Fibroblast of lung (primary cell): Measurements from ENCODE around the gene HSD11B1L.

ENCODE experiments used
- EZH2 ChIP-seq: IDR thresholded peaks from 2 replicates; pipeline ENCODE4 v1.5.1; 2012; ENCODE audit warnings: low read length, control low read depth, mild to moderate bottlenecking; ENCODE audit errors: missing control alignments
- TF ChIP-seq, protein P1 (sequence below), 2 donors: IDR thresholded peaks in 1 of 2; conservative IDR thresholded peaks in 1 of 2; 1 replicate in 1 of 2; 2 replicates in 1 of 2; pipeline ENCODE4 v1.5.1; 2011 to 2012; ENCODE audit warnings: low read length in 2 of 2, control low read depth in 1 of 2, inconsistent platforms in 1 of 2, low read depth in 1 of 2, mild to moderate bottlenecking in 1 of 2

- TF ChIP-seq, protein P1, sequence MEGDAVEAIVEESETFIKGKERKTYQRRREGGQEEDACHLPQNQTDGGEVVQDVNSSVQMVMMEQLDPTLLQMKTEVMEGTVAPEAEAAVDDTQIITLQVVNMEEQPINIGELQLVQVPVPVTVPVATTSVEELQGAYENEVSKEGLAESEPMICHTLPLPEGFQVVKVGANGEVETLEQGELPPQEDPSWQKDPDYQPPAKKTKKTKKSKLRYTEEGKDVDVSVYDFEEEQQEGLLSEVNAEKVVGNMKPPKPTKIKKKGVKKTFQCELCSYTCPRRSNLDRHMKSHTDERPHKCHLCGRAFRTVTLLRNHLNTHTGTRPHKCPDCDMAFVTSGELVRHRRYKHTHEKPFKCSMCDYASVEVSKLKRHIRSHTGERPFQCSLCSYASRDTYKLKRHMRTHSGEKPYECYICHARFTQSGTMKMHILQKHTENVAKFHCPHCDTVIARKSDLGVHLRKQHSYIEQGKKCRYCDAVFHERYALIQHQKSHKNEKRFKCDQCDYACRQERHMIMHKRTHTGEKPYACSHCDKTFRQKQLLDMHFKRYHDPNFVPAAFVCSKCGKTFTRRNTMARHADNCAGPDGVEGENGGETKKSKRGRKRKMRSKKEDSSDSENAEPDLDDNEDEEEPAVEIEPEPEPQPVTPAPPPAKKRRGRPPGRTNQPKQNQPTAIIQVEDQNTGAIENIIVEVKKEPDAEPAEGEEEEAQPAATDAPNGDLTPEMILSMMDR (conservative IDR thresholded peaks at IDR 0.05 in 1 of 2, IDR thresholded peaks at IDR 0.05 in 1 of 2; ENCODE audit: low read depth in 1 of 2, low read length in 2 of 2): no peak
- no peak for TF ChIP-seq EZH2
Observed at GRCh38 chr19:5681391-5682106, 722 bp downstream of the HSD11B1L start.
